Stimulated activated CD4-positive, alpha-beta T cell treated with anti-CD3 and anti-CD28 coated beads, Interleukin-4, amount 100 ng/mL, for 24 hours (primary cell): ENCODE data around the gene SMIM30.
"Not testable (repeated sequence)": the region's sequence is repeated elsewhere in the genome, so short reads cannot be mapped to it uniquely, and the experiment has no call there.

Source experiments
- DNase-seq: peaks from one replicate; pipeline ENCODE4 v3.0.0-alpha.2; 2020

The SMIM30 gene, protein sequence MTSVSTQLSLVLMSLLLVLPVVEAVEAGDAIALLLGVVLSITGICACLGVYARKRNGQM

GRCh38 chr7:113118074-113118959 is at the start of gene SMIM30:
Gene SMIM30, minus strand, starts transcription at chr7:113118554. Its CDS starts 976 bp downstream, at chr7:113117578.
- peak; percentile 91 for DNase-seq

DNA sequence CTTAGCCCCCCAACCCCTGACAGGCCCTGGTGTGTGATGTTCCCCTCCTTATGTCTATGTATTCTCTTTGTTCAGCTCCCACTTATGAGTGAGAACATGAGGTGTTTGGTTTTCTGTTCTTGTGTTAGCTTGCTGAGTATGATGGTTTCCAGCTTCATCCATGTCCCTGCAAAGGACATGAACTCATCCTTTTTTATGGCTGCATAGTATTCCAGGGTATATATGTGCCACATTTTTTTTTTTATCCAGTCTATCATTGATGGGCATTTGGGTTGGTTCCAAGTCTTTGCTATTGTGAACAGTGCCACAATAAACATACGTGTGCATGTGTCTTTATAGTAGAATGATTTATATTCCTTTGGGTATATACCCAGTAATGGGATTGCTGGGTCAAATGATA is 47.8 kb upstream of the SMIM30 start:
- not testable (repeated sequence) for DNase-seq

DNA sequence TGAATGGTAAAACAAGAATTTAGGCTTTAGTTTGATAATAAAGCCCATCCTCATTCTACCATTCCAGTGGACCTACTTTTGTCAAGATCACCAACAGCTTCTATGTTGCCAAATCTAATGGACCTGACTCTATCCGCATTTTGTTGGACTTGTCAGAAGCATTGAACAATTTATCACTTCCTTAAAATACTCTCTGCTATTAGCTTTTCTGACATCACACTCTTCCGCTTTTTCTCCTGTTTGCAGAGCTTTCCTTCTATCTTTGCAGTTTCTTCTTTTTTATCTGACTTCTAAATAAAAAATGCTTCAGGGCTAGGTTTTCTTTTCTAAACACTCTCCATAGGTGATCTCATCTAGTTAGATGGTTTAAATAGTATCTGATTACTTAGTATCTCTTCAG is 42.7 kb upstream of the SMIM30 start:
- DNase-seq = no peak

DNA sequence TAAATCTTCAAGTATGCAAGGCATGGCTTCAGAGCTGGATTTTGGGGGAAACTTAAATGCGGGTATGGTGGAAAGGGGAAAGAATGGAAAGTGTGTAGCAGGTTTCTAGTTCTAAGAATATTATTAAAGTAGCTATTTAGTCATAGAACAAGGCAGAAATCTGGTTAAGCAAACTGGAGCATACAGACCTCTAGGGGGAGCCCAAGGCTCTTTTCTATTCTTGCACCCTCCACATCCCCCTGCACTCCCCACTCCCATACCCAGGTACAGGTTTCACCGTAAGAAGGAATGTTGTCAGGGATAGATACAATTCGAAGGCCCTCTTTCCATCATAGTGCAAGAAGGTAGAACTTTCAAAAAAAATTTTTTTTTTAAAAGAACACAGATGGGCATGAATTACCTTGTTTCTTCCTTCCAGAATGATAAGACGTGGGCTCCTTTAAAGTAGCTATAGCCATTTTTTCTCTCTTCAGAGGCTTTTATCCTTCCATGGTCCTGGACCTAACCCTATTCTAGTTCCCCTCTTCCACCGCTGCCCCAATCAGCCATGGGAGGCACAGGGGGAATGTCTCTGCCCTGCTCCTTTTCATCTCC is 41.5 kb upstream of the SMIM30 start:
- no peak for DNase-seq

DNA sequence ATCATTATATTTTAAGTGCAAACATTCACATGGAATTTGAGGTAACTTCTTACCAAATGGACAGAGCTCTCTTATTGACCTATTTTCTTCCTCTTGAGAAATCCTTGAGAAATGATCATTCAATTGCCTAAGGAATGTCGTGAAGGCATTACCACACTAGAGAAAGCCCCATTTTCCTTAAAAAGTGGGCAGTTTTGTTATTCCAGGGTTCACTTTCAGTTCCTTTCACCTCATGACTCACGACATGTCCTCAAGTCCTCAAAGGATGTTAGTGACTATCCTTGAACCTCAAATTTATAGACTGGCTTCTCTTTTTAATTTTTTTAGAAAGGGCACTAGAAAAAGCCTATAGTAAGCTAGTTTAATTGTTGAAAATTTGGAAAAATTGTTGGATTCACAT is 40.4 kb upstream of the SMIM30 start:
- no peak for DNase-seq

DNA sequence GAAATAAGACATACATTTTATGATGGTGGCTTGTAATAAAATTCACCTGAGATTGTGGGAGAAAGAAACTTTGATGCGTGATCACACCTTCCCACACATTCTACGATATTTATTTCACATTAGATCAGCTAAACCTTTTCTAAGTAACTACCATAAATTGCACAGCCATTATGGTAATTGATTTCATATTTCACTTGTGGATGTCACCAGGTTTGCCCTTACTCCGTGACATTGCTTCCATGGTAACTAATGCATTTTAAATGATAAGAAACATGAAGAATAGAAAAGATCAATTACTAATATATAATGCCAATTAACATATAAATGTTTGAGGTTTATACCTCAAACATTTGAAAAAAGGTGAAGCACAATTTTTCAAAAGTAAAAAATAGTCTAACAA is 35.8 kb upstream of the SMIM30 start:
- DNase-seq = no peak

- no peak for DNase-seq
Observed at GRCh38 chr7:113144817-113145216, 26.5 kb upstream of the SMIM30 start.

DNA sequence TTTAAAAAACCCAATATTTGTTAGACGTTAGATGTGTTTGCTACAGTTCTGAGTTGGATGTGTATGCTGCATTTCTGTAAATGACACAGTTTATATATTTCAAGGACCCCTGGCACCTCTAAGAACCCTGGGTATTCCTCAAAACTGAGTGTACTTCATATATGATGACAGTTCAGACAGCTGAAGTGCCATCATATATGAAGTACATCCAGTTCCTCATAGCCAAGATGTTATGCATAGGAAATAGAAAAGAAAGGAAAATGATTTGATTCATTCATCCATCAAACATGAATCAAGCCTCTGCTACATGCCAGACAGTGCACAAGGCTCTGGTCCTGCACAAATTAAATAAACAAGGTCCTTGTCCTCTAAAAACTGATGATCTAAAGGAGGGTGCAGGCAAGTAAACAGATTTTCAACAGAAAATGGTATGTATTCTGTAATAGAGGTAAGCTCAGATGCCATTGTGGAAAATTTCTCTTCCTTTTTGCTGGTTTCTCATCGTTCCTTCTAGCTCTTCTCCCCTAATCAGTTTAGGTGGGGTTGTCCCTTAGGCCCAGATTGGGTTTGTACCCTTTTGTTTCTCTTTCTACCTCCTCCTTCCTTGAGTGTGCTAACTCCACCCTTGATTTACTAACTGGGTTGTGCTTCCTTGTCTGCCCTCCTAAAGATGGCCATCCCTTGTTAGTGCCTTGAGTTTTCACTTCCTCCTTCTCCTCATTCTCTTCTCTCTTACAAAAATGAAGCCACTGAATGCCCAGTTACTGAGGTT is 25.3 kb upstream of the SMIM30 start:
- DNase-seq = no peak

DNA sequence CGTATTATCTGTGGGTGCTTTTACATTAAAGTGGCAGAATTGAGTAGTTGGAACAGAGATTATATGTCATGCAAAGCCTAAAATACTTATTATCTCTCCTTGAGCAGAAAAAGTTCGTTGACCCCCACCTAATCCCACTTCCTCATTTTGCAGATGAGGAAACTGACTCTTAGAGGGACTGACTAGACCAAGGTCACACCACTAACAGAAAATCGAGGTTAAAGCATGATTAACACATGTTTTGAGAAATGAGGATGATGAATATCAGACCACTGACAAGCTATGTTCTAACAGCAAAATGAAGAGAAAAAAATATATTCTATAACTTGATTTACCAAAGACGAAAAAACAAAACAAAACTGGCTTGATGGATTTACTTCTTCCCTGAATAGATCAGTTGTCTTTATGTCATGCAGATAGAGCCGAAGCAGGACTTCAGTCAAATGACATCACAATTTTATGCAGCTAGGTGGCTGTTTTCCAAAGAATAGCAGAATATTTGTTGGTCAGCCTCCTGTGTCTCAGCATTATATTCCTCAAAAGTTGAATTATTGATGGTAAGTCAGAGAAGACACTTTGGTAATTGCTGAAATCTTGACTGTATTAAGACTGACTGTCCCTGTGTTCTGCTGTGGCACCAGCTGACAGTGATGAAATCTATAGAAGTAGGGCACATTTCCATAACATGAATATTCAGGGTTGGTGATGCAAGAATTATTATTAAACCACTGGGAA is 24.2 kb upstream of the SMIM30 start:
- no peak for DNase-seq

GRCh38 chr7:113141803-113142202 is 23.4 kb upstream of the SMIM30 start:
- no peak for DNase-seq

- DNase-seq = no peak
Observed at GRCh38 chr7:113140956-113141355, 22.6 kb upstream of the SMIM30 start.

DNA sequence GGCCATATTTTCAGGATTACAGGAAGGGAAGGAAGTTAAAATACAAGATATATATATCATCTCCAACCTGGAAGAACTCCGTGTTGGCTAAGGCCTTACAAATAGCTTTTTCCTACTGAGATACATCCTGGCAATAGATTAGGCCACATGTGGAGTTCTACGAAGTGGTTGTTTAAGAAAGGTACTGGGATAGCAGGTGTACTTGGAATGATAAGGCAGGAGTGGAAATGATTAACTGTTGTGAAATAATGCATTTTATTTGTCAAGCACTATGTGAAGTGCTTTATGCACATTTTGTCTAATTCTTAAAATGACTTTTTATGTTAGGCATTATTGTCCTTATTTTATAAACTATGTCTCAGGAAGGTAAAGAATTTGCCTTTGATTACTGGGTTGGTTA is 18.9 kb upstream of the SMIM30 start:
- DNase-seq = no peak

DNA sequence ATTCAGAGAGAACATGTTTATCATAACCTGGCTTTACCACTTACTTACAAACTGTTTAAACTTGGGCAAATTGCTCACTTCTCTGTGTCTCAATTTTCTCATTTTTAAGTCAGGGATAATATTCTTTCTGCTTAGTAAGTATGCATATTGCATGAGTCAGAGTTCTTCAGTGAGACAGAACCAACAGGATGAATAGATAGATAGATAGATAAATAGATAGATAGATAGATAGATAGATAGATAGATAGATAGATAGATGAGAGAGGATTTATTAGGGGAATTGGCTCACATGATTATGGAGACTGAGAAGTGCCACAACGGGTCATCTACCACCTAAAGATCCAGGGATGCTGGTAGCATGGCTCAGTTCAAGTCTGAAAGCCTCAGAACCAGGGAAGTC is 15.7 kb upstream of the SMIM30 start:
- no peak for DNase-seq

GRCh38 chr7:113131367-113131766 is 13.0 kb upstream of the SMIM30 start:
- no peak for DNase-seq

- DNase-seq = no peak
Observed at GRCh38 chr7:113128031-113128430, 9.7 kb upstream of the SMIM30 start.

DNA sequence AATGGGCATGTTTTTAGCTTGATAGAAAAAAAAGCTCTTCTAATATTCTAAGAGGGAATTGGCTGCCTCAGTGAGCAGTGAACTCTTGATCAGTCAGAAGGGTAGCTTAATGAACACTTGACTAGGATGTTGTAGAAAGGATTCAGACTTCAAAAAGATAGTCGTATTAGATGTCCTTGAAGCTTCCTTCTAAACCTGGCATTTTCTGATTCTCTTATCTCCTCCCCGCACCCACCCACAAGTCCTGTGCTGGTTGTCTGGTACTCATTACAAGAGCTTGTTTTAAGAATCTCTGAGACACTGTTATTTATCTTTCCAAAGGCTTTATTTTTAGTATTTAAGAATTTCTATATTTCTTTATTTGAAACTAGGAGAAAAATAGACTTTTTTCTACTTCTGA is 7.4 kb upstream of the SMIM30 start:
- DNase-seq = no peak

DNA sequence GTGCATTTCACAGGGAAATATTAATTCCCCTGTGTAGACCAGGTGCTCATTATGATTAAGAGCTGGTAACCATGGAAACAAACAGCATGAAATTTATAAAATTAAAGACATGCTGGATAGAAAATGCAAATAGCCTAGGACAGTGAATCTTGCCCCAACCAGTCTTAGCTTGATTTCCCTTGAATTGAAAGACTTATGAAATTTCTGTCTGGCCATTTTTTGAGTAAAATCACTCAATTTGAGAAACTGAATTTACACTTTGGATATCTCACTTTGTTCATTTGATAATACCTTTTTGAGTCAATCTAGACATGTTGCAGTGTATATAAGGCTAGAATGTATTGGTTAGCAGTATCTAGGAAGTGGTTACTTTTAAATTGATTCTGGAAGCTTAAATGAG is 4.4 kb upstream of the SMIM30 start:
- DNase-seq = no peak

- no peak for DNase-seq
Observed at GRCh38 chr7:113120647-113121046, 2.3 kb upstream of the SMIM30 start.

- DNase-seq = no peak
Observed at GRCh38 chr7:113119429-113119828, 1.1 kb upstream of the SMIM30 start.

- peak; percentile 4 for DNase-seq
Observed at GRCh38 chr7:113117374-113117774, 980 bp downstream of the SMIM30 start.

- DNase-seq = no peak
Observed at GRCh38 chr7:113113912-113114311, 4.4 kb downstream of the SMIM30 start.

- no peak for DNase-seq
Observed at GRCh38 chr7:113109718-113110117, 8.6 kb downstream of the SMIM30 start.

- no peak for DNase-seq
Observed at GRCh38 chr7:113100121-113100603, 18.2 kb downstream of the SMIM30 start.
